Hepatocyte (in vitro differentiated cells): ENCODE data around the gene KIRREL2. TPM values are rescaled to one million over a fixed set of nuclear protein-coding genes. Genes with fewer than 3 reads are reported as not detected.

Experiments
- DNase-seq: peaks from one replicate; pipeline ENCODE4 v3.0.0-alpha.2; 2016; ENCODE audit warnings: low spot score
- H2AFZ ChIP-seq: fragments of 200-600 bp; sonication (generic); 2 replicates; pipeline ENCODE4 v1.6.0; 2016; ENCODE audit warnings: antibody characterized with exemption, mild to moderate bottlenecking
- H3K27ac ChIP-seq: fragments of 200-600 bp; sonication (generic); 2 replicates; pipeline ENCODE4 v1.5.1; 2016; ENCODE audit warnings: mild to moderate bottlenecking
- H3K27me3 ChIP-seq: fragments of 200-600 bp; sonication (generic); 2 replicates; pipeline ENCODE4 v1.6.1; 2016
- H3K36me3 ChIP-seq: fragments of 200-600 bp; sonication (generic); replicated peaks from 2 replicates; pipeline ENCODE4 v1.5.1; 2016; ENCODE audit warnings: low read depth; ENCODE audit not compliant: insufficient read depth
- H3K4me1 ChIP-seq: fragments of 200-600 bp; sonication (generic); 2 replicates; pipeline ENCODE4 v1.5.1; 2016; ENCODE audit warnings: mild to moderate bottlenecking, moderate library complexity; ENCODE audit not compliant: insufficient read depth
- H3K4me2 ChIP-seq: fragments of 200-600 bp; sonication (generic); 2 replicates; pipeline ENCODE4 v1.6.0; 2016
- H3K4me3 ChIP-seq: fragments of 200-600 bp; sonication (generic); 2 replicates; pipeline ENCODE4 v1.5.1; 2016; ENCODE audit warnings: mild to moderate bottlenecking
- H3K79me2 ChIP-seq: fragments of 200-600 bp; sonication (generic); 2 replicates; pipeline ENCODE4 v1.6.0; 2017; ENCODE audit warnings: mild to moderate bottlenecking
- H3K9me2 ChIP-seq: fragments of 200-600 bp; sonication (generic); replicated peaks from 2 replicates; pipeline ENCODE4 v1.6.0; 2017; ENCODE audit warnings: mild to moderate bottlenecking; ENCODE audit not compliant: insufficient read depth
- H3K9me3 ChIP-seq: fragments of 200-600 bp; sonication (generic); 2 replicates; pipeline ENCODE4 v1.5.1; 2016; ENCODE audit warnings: low read depth, mild to moderate bottlenecking
- H4K20me1 ChIP-seq: fragments of 200-600 bp; sonication (generic); 2 replicates; pipeline ENCODE4 v1.6.0; 2016; ENCODE audit warnings: mild to moderate bottlenecking; ENCODE audit not compliant: insufficient read depth, poor library complexity, severe bottlenecking
- EZH2 ChIP-seq: fragments of 200-600 bp; sonication (generic); IDR thresholded peaks from 2 replicates; pipeline ENCODE4 v1.6.1; 2016; ENCODE audit warnings: antibody characterized with exemption, mild to moderate bottlenecking, borderline replicate concordance
- EZH2phosphoT487 ChIP-seq: fragments of 200-600 bp; sonication (generic); IDR thresholded peaks from one replicate; pipeline ENCODE4 v1.6.1; 2018; ENCODE audit warnings: antibody characterized with exemption, mild to moderate bottlenecking, low read depth, moderate library complexity; ENCODE audit not compliant: unreplicated experiment, severe bottlenecking
- WGBS: methylation state at CpG from one replicate; pipeline ENCODE4 v1.1.6; 2016; ENCODE audit warnings: low lambda C conversion rate; ENCODE audit errors: missing lambda C conversion rate; 5-methylcytosine and 5-hydroxymethylcytosine counted together
- polyA plus RNA-seq: library from polyadenylated mRNA; unstranded; fragments of >200 nt; fragmentation: Nextera tagmentation; extraction: Ambion mirVana; gene quantifications from 2 replicates; pipeline ENCODE4 v1.2.1, GENCODE V29; 2016
- total RNA-seq: library from RNA; depleted of rRNA; stranded (reverse); fragments of >200 nt; gene quantifications from 2 replicates; pipeline ENCODE4 v1.2.3, GENCODE V29; 2014
- TF ChIP-seq, protein P1 (sequence below): fragments of 200-600 bp; sonication (generic); IDR thresholded peaks from 2 replicates; pipeline ENCODE4 v1.5.1; 2016; ENCODE audit warnings: antibody characterized with exemption, mild to moderate bottlenecking; ENCODE audit not compliant: poor library complexity

Gene KIRREL2
- total and polyA plus RNA-seq, 2 experiments from 2014 or later: 1.4 to 2.3 TPM

DNA sequence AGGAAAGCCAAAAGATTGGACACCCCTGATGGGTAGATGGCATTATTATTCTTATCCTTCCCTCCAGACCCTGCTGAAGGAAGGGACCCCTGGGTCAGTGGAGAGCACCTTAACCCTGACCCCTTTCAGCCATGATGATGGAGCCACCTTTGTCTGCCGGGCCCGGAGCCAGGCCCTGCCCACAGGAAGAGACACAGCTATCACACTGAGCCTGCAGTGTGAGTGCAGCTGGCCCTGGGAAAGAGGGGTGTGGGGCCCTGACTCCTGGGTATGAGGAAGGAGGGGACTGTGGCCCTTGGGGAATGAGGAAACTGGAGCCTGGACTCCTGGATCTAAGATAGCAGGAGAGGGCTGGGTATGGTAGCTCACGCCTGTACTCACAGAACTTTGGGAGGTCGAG lies 2.7 kb downstream of the KIRREL2 start:
- Histone ChIP-seq H4K20me1 (no peaks in the 10 kb centered on the region), H3K4me3 (no peak overlapping the region), H3K27me3 (peaks cover 71% of the 10 kb centered on the region), H3K4me1 (peaks cover 7% of the 10 kb centered on the region), H3K9me3 (no peaks in the 10 kb centered on the region), H3K9me2 (no peaks in the 10 kb centered on the region), H3K79me2 (no peaks in the 10 kb centered on the region), H2AFZ (no peak overlapping the region), H3K4me2 (no peak overlapping the region), H3K36me3 (no peaks in the 10 kb centered on the region), H3K27ac (no peak overlapping the region)
- 90% methylated on average over 4 of the region's 4 CpGs for WGBS
- TF ChIP-seq EZH2phosphoT487: no peak
- TF ChIP-seq EZH2: no peak
- TF ChIP-seq, protein P1, sequence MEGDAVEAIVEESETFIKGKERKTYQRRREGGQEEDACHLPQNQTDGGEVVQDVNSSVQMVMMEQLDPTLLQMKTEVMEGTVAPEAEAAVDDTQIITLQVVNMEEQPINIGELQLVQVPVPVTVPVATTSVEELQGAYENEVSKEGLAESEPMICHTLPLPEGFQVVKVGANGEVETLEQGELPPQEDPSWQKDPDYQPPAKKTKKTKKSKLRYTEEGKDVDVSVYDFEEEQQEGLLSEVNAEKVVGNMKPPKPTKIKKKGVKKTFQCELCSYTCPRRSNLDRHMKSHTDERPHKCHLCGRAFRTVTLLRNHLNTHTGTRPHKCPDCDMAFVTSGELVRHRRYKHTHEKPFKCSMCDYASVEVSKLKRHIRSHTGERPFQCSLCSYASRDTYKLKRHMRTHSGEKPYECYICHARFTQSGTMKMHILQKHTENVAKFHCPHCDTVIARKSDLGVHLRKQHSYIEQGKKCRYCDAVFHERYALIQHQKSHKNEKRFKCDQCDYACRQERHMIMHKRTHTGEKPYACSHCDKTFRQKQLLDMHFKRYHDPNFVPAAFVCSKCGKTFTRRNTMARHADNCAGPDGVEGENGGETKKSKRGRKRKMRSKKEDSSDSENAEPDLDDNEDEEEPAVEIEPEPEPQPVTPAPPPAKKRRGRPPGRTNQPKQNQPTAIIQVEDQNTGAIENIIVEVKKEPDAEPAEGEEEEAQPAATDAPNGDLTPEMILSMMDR: no peak
- no peak for DNase-seq

DNA sequence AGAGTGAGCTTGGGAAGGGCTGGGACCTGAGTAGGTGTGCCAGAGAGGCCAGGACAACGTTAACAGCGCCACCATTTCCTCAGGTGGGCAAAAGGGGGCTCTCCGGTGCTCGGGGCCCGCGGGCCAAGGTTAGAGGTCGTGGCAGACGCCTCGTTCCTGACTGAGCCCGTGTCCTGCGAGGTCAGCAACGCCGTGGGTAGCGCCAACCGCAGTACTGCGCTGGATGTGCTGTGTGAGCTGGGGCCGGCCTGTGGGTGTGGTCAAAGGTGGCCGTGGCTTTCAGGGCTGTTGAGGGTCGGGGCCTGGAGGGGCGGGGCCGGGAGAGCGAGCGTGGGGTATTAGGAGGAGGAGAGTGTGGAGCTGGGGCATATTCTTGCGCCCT lies 3.7 kb downstream of the KIRREL2 start:
- TF ChIP-seq EZH2phosphoT487 (no peak), EZH2 (no peak)
- TF ChIP-seq, protein P1: no peak
- H3K4me3 ChIP-seq: no peak overlapping the region
- H3K27ac ChIP-seq: no peak overlapping the region
- WGBS: 12% methylated on average over 19 of the region's 24 CpGs
- H2AFZ ChIP-seq: no peak overlapping the region
- H3K9me3 ChIP-seq: no peaks in the 10 kb centered on the region
- H4K20me1 ChIP-seq: no peaks in the 10 kb centered on the region
- H3K9me2 ChIP-seq: no peaks in the 10 kb centered on the region
- H3K27me3 ChIP-seq: peaks cover 67% of the 10 kb centered on the region
- H3K79me2 ChIP-seq: no peaks in the 10 kb centered on the region
- peaks cover 7% of the 10 kb centered on the region for H3K4me1 ChIP-seq
- H3K36me3 ChIP-seq: no peaks in the 10 kb centered on the region
- H3K4me2 ChIP-seq: peak overlapping the region; percentile 74
- DNase-seq: no peak

- peak; percentile 71 for DNase-seq
- Histone ChIP-seq H4K20me1 (no peaks in the 10 kb centered on the region), H3K27me3 (peaks cover 61% of the 10 kb centered on the region), H2AFZ (no peak overlapping the region), H3K4me1 (peaks cover 3% of the 10 kb centered on the region), H3K4me3 (no peak overlapping the region), H3K36me3 (no peaks in the 10 kb centered on the region), H3K4me2 (peak overlapping the region; percentile 74), H3K9me3 (no peaks in the 10 kb centered on the region), H3K27ac (no peak overlapping the region), H3K9me2 (no peaks in the 10 kb centered on the region), H3K79me2 (no peaks in the 10 kb centered on the region)
- TF ChIP-seq EZH2phosphoT487 (no peak), EZH2 (peak; percentile 93)
- TF ChIP-seq, protein P1: no peak
- WGBS: 7% methylated on average over 54 of the region's 55 CpGs
Observed at GRCh38 chr19:35860818-35861639, 4.3 kb downstream of the KIRREL2 start.
